GM19467 (cell line): ENCODE measurements around the gene SLC17A9.

Experiments
- ATAC-seq: cut with Tn5 transposase; IDR thresholded peaks from one replicate; pipeline ENCODE4 v1.9.1; 2021; ENCODE audit warnings: mild to moderate bottlenecking, moderate library complexity; ENCODE audit not compliant: unreplicated experiment

SLC17A9 gene

GRCh38 chr20:62937268-62938104, 15.0 kb upstream of the SLC17A9 start:
- ATAC-seq = peak; percentile 82

GRCh38 chr20:62938105-62938888, 14.2 kb upstream of the SLC17A9 start, which contains the start of gene GID8:
TSS of gene GID8 (plus strand) at chr20:62938147. CDS start at chr20:62941503, 3,356 bp downstream.
- peak; percentile 27 for ATAC-seq

- no peak for ATAC-seq
Measured at GRCh38 chr20:62940875-62941274, 11.6 kb upstream of the SLC17A9 start.

DNA sequence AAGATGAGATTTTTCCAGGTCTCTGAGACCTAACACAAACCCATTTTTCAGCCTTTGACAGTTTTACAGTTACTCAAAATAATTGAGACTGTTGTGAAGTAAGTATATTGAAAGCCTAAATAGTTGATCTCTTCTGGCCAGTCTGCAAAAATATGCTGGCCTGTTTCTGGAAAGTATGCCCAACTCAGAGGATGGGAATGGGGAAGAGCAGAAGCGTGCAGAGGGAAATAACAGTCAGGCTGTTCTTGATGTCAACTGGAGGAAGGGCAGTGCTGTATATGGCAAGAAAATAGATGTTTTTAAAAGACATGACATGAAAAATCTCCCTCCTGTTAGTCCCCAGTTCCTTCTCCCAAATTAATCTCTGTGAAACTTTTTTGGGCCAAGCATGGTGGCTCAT, 10.7 kb upstream of the SLC17A9 start:
- ATAC-seq = no peak

DNA sequence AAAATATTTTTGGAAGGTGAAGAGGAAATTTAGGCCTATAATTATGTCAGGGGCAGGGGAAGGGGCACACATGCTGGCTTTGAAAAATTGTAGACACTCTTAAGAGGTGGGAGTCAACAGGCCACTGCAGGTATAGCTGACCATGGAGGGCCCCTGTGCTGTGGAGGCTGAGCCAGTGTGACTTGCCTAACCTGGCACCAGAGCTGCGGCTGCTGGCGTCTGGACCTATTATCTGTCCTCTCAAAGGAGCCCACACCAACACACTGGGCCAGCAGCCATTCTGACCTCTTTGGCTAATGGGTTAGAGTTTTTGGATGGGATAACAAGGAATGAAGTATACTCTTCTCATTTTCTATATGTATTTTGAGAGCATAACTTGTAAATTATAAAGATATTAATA, 10.1 kb upstream of the SLC17A9 start:
- ATAC-seq = no peak

DNA sequence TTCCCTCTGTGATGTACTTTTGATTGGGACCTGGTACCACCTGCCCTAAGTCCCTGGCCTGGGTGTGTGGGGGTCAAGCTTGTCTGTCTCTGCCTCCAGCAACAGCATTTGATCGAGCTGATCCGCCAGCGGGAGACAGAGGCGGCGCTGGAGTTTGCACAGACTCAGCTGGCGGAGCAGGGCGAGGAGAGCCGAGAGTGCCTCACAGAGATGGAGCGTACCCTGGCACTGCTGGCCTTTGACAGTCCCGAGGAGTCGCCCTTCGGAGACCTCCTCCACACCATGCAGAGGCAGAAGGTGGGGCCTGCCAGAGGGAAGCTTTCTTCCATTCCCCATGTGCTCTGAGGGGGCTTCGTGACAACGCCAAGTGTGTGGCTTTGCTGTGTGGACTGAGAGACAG, 9.1 kb upstream of the SLC17A9 start:
- no peak for ATAC-seq

- ATAC-seq = no peak
Measured at GRCh38 chr20:62944184-62944583, 8.3 kb upstream of the SLC17A9 start.

- no peak for ATAC-seq
Measured at GRCh38 chr20:62944746-62945145, 7.8 kb upstream of the SLC17A9 start.

GRCh38 chr20:62945771-62946339, 6.7 kb upstream of the SLC17A9 start:
- no peak for ATAC-seq

DNA sequence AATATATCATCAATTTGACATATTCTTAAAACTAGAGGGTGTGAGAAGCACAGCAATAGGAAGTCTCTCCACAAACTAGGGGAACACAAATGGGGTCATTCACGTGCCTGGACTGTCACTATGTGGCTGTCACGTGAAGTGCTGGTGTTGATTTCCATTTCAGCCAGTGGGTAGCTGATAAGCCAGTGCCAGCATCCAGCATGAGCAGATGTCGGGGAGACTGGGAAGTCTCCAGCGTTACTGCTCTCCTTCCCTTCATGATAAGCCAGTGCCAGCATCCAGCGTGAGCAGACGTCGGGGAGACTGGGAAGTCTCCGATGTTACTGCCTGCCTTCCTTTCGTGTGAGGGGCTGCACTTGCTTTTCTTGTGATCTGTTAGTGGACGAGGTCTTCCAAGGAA, 5.6 kb upstream of the SLC17A9 start:
- ATAC-seq = no peak

DNA sequence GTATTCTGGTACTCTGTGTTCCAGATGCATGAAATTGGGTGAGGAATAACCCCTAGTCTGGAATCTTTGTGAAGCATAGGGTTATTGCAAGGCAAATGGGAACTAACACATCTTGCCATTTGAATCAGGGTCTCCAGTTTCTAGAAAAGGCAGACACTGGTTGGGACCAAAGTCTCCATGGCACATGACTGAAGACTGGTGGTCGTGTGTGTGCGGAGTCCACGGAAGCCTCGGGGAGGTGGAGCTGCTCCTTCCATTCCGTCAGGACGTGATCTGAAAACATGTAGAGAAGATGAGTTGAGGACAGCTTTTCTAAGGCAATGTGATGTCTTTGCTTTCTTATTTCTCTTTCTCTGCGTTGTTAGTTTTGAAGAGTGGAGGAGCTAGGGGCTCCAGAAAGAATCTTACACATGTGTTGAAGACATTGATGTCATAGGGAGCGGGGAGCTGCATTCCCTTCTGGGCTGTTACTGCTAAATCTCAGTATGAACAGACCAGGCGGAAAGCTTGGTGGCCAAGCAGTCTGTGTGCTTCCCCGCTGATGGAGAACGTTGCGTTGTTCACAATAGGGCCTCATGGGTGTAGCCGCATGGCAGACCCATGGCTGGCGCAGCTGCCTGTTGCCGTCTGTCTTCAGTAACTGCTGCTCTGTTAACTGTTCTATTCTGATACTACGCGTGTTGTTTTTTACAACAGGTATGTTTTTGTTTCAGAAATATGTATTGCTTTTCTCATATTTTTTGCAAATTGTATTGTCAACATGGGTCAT, 4.8 kb upstream of the SLC17A9 start:
- no peak for ATAC-seq

DNA sequence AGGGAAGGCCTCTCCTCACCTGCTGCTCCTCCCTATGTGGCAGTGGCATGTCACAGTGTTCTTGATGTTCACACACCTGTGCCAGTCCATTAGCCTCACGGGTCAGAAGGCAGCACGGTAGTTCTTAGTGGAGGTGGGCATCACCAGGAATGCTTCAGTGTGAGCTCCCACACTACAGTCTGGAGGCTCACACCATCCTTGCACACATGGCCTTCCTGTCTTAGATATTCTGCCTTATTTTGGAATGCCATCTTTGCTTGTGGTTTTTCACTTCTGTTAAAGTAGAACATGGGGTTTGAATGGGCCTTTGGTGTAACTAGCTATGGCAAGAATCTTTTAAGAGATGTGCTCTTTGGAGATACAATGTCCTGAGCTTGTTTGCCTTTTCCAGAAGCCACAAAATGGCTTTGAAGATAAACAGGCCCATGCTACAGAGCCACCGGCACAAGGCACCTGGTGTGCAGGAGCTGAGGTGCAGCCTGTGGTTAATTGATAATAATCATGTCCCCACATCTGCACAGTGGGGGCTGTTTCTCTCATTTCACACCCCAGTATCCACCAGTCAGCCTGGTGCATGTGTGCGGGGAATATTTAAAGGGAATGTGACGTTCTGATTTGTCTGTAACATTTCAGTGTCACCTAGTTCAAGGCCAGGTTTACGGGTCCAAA, 3.2 kb upstream of the SLC17A9 start:
- ATAC-seq = no peak

DNA sequence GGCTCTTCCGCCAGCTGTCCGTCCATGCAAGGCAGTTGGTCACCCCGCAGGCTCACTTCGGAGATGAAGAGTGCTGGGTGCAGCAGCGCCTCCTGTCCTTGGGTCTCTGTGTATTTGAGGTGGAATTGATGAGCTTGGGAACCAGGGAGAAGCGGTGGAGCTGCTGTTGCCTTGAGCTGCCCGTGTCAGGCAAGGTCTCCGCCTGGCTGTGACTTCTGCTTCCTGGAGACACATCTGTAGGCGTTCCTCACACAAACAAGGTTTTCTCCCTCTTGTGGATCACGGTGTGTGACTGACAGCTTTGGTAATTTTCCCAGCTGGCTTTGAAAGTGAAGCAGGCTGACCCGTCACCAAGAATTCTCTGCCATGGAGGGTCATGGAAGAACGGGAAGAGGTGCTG, 2.5 kb upstream of the SLC17A9 start:
- no peak for ATAC-seq

DNA sequence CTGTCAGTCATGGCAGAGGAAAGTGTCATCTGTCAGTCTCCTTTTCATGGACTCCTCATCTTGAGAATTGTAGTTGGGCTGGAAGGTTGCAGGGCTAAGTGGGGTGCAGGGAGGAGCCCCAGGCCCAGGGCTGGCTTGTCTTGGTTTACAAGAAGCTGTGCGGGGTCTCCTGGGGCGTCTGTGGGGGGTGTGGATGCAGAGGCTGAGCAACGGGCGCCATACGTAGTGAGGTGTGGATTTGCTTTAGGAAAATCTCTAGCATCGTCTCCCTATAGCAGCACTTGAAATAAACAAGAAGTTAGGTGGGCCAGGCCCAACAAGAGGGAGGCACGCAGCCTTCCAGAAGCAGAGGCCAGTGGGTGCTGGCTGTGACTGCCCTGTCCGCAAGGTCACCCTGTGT, 1.8 kb upstream of the SLC17A9 start:
- ATAC-seq = no peak

GRCh38 chr20:62951143-62951895, 1.2 kb upstream of the SLC17A9 start:
- no peak for ATAC-seq

DNA sequence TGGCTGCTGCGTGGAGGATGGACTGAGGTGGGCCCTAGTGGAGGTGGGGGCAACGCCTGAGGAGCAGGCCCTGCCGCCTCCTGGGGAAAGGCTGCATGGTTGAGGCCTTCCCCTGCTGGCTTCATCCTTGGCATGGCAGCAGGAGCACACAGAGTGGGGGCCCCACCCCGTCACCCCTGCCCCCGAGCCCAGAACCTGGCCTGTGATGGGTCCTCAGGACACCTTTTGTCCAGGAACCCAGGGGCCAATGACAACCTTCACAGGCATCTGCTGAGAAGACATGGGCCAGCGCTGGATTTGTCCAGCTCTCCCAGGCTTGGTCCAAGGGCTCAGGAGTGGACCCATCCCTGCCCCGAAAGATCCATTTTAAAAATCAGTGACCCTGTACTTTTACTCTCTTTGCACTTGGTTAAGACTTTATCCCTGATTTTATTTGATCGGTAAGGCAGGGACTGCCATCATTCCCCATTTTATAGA, 575 bp upstream of the SLC17A9 start:
- ATAC-seq = no peak

DNA sequence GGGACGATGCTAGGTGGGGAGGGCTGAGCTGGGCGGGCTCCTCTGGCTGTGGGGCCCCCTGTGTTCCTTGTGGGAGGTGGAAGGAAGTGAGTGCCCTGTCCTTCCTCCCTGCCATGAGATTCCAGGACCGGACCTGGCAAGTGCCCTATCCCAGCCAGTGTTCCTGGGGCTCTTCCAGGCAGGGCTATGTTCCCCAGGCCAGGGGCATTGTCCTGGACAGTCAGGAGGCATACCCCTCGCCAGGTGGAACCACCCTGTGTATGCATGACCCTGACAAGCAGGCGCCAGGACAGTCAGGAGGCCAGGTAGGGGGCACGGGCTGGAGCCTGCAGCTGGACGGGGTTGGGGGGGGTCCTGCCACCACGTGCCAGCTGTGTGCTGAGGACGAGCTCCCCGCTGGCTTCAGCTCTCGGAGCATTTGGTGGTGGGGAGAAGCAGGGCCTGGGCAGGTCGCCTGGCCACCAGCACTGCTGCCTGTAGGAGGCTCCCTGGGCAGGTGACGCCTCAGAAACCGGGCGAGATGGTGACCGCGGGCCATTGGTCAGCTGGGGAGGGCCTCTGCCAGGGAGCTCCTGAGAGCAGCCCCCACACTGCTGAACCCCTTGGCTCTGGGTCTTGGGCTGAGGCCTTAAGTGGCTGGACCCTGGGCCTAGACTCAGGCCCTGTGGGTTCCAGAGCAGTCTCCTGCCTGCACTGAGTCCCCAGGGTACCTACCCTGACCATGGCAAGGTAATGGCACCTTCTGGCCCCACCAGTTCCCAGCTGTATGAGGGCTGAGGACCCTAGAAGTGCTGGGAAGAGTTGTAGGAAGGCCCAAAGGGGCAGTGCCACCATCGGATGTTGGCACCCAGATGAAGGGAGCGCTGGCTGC, 694 bp downstream of the SLC17A9 start:
- ATAC-seq = no peak

DNA sequence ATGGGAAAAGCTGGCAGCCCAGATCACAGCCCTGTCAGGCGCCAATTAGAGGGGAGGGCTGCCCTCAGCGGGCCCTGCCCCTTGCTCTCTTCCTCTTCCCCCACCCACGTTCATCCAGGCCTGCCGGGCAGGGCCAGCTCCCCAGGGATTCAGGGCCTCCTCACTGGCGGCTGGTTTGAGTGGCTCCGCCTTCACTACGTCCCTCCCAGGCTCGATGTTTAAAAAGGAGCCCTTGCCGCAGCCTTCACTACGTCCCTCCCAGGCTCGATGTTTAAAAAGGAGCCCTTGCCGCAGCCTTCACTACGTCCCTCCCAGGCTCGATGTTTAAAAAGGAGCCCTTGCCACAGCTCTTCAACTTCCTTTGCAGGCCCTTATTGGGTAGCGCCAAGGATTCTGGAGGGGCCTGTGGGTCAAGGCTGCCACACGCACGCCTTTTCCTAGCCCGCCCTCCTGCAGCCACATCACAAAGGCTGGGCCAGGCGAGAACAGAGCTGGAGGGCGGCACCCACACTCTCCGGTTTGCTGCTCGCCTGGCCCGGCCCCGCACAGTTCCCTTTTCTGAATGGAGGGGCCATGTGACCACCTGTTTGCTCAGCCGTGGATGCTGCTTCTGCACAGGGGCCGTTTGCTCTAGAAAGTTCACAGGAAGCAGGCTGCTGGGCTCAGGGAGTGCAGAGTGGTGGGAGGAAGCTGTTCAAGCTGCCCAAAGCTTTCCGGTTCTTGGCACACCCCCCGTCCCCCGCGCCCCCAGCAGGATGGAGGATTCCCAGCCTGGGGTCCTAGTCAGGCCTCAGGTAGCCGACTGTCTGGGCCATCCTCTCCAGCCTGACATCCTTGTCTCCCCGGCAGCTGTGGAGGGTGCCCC, 1.6 kb downstream of the SLC17A9 start:
- ATAC-seq = peak; percentile 68
